ENCODE measurements around the gene AGAP1. TPM values are rescaled to one million over a fixed set of nuclear protein-coding genes. Genes with fewer than 3 reads are reported as not detected.

AGAP1 gene
- total RNA-seq, 1 donor from 2014 or later = 6.5 TPM

GRCh38 chr2:235566931-235567495 is 73.2 kb downstream of the AGAP1 start:
- no peak for DNase-seq (ENCODE audit: low read depth, low spot score)

- DNase-seq (ENCODE audit: low read depth, low spot score) = no peak
These were observed 74.0 kb downstream of the AGAP1 start for GRCh38 chr2:235567842-235568241.

GRCh38 chr2:235568431-235568830 is 74.6 kb downstream of the AGAP1 start:
- DNase-seq (ENCODE audit: low read depth, low spot score) = no peak

- no peak for DNase-seq (ENCODE audit: low read depth, low spot score)
These were observed 76.0 kb downstream of the AGAP1 start for GRCh38 chr2:235569837-235570236.

- no peak for DNase-seq (ENCODE audit: low read depth, low spot score)
These were observed 76.4 kb downstream of the AGAP1 start for GRCh38 chr2:235570256-235570655.

GRCh38 chr2:235570966-235571692 is 77.3 kb downstream of the AGAP1 start:
- no peak for DNase-seq (ENCODE audit: low read depth, low spot score)

- no peak for DNase-seq (ENCODE audit: low read depth, low spot score)
These were observed 78.7 kb downstream of the AGAP1 start for GRCh38 chr2:235572592-235572991.

GRCh38 chr2:235573331-235574221 is 79.7 kb downstream of the AGAP1 start:
- DNase-seq (ENCODE audit: low read depth, low spot score) = no peak

GRCh38 chr2:235575431-235575830 is 81.6 kb downstream of the AGAP1 start:
- no peak for DNase-seq (ENCODE audit: low read depth, low spot score)

GRCh38 chr2:235575904-235576303 is 82.1 kb downstream of the AGAP1 start:
- DNase-seq (ENCODE audit: low read depth, low spot score) = no peak

GRCh38 chr2:235576337-235576910 is 82.6 kb downstream of the AGAP1 start:
- no peak for DNase-seq (ENCODE audit: low read depth, low spot score)

- no peak for DNase-seq (ENCODE audit: low read depth, low spot score)
These were observed 83.8 kb downstream of the AGAP1 start for GRCh38 chr2:235577404-235578330.

- no peak for DNase-seq (ENCODE audit: low read depth, low spot score)
These were observed 85.3 kb downstream of the AGAP1 start for GRCh38 chr2:235579128-235579527.

- DNase-seq (ENCODE audit: low read depth, low spot score) = no peak
These were observed 86.7 kb downstream of the AGAP1 start for GRCh38 chr2:235580426-235581157.

- DNase-seq (ENCODE audit: low read depth, low spot score) = no peak
These were observed 88.3 kb downstream of the AGAP1 start for GRCh38 chr2:235582081-235582686.

GRCh38 chr2:235582729-235583128 is 88.9 kb downstream of the AGAP1 start:
- DNase-seq (ENCODE audit: low read depth, low spot score) = no peak

GRCh38 chr2:235583144-235583543 is 89.3 kb downstream of the AGAP1 start:
- DNase-seq (ENCODE audit: low read depth, low spot score) = no peak

GRCh38 chr2:235583925-235584637 is 90.2 kb downstream of the AGAP1 start:
- DNase-seq (ENCODE audit: low read depth, low spot score) = no peak

GRCh38 chr2:235584638-235585007 is 90.8 kb downstream of the AGAP1 start:
- DNase-seq (ENCODE audit: low read depth, low spot score) = no peak
